Central memory CD8-positive, alpha-beta T cell (primary cell): ENCODE results near the gene SLC25A15.
A peak's percentile ranks its signal among the peaks of the same experiment; 100 is the strongest.
"Not testable (repeated sequence)": the region's sequence is repeated elsewhere in the genome, so short reads cannot be mapped to it uniquely, and the experiment has no call there.

ENCODE experiments used
- ATAC-seq: fragments of 150-1000 bp; cut with Tn5 transposase; replicated peaks from 2 replicates; pipeline ENCODE4 v1.10.0; 2022; ENCODE audit warnings: mild to moderate bottlenecking, moderate FRiP score, moderate number of reproducible peaks; ENCODE audit not compliant: poor library complexity, severe bottlenecking; ENCODE audit errors: extremely low read depth
- DNase-seq, 2 donors: peaks; one replicate each; pipeline ENCODE4 v3.0.0; 2021; ENCODE audit warnings: low spot score in 2 of 2
- H3K27ac Mint-ChIP-seq: one replicate; pipeline ENCODE4 v1.8.0; 2022; ENCODE audit warnings: low read depth, mild to moderate bottlenecking, moderate library complexity, mixed read lengths
- H3K27me3 Mint-ChIP-seq: one replicate; pipeline ENCODE4 v1.8.0; 2022; ENCODE audit warnings: mixed read lengths
- H3K36me3 Mint-ChIP-seq: one replicate; pipeline ENCODE4 v1.8.0; 2022; ENCODE audit warnings: mild to moderate bottlenecking, moderate library complexity, mixed read lengths; ENCODE audit not compliant: insufficient read depth
- H3K4me1 Mint-ChIP-seq: one replicate; pipeline ENCODE4 v1.8.0; 2022; ENCODE audit warnings: mixed read lengths
- H3K4me3 Mint-ChIP-seq: one replicate; pipeline ENCODE4 v1.8.0; 2022; ENCODE audit warnings: mild to moderate bottlenecking, moderate library complexity, mixed read lengths
- H3K9me3 Mint-ChIP-seq: one replicate; pipeline ENCODE4 v1.8.0; 2022; ENCODE audit warnings: mixed read lengths

Gene SLC25A15

GRCh38 chr13:40787062-40787461, 2.3 kb upstream of the SLC25A15 start:
- no peak for ATAC-seq

DNA sequence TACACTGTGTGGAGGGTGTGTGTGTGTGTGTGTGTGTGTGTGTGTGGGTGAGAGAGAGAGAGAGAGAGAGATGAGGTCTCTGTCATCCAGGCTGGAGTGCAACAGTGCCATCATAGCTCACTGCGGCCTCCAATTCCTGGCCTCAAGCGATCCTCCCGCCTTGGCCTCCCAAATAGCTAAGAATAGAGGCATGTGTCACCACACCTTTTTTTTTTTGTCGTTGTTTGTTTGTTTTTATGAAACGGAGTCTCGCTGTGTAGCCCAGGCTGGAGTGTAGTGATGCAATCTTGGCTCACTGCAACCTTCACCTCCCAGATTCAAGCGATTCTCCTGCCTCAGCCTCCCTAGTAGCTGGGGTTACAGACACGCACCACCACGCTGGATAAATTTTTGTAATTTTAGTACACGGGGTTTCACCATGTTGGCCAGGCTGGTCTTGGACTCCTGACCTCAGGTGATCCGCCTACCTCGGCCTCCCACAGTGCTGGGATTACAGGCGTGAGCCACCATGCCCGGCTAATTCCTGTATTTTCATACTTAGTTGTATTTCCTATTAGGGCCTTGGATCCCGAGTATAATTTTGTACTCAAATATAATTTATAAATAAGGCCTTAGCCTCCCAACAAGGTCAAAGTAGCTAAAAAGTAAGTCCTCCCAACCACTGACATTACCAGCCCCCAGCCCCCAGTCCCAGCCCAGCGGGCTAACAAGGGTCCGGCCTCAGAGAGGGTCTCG, 704 bp upstream of the SLC25A15 start:
- H3K4me3 Mint-ChIP-seq: peak overlapping the region; percentile 66
- ATAC-seq, H3K36me3 Mint-ChIP-seq, H3K9me3 Mint-ChIP-seq, H3K4me1 Mint-ChIP-seq, DNase-seq, H3K27me3 Mint-ChIP-seq: not testable (repeated sequence)
- H3K27ac Mint-ChIP-seq: peak overlapping the region; percentile 75

More at GRCh38 chr13:40787062-40787461, 2.3 kb upstream of the SLC25A15 start:
- Mint-ChIP-seq H3K36me3 (no peaks in the 10 kb centered on the region), H3K27me3 (no peaks in the 10 kb centered on the region), H3K9me3 (no peaks in the 10 kb centered on the region), H3K27ac (no peak overlapping the region), H3K4me3 (peak overlapping the region; percentile 4), H3K4me1 (peaks cover 7% of the 10 kb centered on the region)
- no peak for DNase-seq

DNA sequence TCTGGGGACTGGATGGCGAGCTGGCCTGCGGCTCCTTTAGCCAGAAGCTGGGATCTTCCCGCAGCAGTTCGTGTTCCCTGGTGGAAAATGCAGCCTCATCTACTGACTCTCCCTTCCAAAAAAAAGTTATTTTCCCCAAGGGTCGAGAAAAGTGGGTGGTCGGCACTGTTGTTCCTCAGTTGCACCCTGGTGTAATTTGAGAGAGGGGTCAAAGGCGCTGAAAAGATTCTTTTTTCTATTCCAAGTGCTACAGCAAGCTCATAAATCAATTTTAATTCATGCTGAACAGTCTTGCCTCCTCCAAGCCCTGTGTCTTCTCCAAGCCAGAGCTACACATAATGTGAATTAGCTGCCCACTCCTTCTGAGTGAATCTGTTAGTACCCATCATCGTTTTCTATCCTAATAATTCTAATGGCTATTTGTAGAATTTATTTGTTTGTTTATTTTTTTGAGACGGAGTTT, 774 bp downstream of the SLC25A15 start:
- DNase-seq (no peak), ATAC-seq (no peak)
- Mint-ChIP-seq H3K9me3 (no peaks in the 10 kb centered on the region), H3K4me1 (peaks cover 10% of the 10 kb centered on the region), H3K4me3 (peak overlapping the region; percentile 66), H3K27me3 (no peaks in the 10 kb centered on the region), H3K36me3 (no peaks in the 10 kb centered on the region), H3K27ac (no peak overlapping the region)

- H3K36me3 Mint-ChIP-seq: no peaks in the 10 kb centered on the region
- no peak for ATAC-seq
- DNase-seq: no peak
- peaks cover 5% of the 10 kb centered on the region for H3K4me1 Mint-ChIP-seq
- no peaks in the 10 kb centered on the region for H3K27me3 Mint-ChIP-seq
- no peak overlapping the region for H3K27ac Mint-ChIP-seq
- H3K4me3 Mint-ChIP-seq: no peak overlapping the region
- no peaks in the 10 kb centered on the region for H3K9me3 Mint-ChIP-seq
These were observed 3.1 kb downstream of the SLC25A15 start for GRCh38 chr13:40792284-40793051.

GRCh38 chr13:40793339-40793738, 3.9 kb downstream of the SLC25A15 start:
- DNase-seq (no peak), ATAC-seq (no peak)
- Mint-ChIP-seq H3K4me1 (peaks cover 4% of the 10 kb centered on the region), H3K4me3 (no peak overlapping the region), H3K36me3 (no peaks in the 10 kb centered on the region), H3K27me3 (no peaks in the 10 kb centered on the region), H3K9me3 (no peaks in the 10 kb centered on the region), H3K27ac (no peak overlapping the region)

DNA sequence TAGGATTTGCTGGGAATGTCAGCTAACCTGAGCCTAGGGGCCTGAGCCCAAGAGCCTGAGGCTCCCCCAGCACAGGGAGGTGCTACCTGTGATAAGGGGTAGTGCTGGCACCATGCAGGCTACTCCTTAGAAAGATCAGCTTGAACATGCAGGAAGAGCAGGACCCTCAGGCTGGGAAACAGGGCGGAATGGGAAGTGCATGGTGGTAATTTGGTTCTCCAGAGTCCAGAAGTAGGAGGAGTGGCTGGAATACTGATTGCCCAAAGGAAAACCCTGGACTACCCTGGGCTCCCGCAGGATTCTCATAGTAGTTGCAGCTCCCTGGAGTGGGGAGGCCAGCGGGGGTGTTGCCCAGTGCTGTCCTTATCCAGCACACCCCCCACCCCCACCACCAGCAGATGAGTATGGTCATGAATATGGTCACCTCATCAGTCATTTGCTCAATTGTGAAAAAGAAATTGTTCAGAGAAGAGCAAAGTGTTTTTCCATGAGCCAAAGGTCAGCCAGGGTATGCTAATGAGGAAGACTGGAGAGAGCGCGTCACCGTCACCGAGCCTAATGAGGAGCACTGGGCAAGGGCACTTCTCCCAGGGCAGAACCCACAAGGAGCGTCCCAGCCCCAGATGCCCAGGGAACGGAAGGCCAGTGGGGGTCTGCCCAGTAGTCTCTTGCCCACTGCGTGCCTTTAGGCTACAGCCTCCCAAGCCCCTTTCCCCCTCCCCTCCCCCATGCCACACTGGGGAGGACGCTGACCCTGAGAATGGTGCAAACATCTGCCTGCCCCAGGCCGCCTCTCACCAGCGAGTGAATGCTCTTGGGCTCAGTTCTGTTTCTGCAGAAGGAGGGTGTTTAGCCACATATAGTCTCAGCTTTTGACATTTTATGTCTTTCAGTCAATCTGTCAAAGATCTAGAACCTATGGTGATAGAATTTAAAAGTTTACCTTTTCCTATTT, 5.3 kb downstream of the SLC25A15 start:
- Mint-ChIP-seq H3K27me3 (no peaks in the 10 kb centered on the region), H3K4me3 (no peak overlapping the region), H3K36me3 (peaks cover 7% of the 10 kb centered on the region)

DNA sequence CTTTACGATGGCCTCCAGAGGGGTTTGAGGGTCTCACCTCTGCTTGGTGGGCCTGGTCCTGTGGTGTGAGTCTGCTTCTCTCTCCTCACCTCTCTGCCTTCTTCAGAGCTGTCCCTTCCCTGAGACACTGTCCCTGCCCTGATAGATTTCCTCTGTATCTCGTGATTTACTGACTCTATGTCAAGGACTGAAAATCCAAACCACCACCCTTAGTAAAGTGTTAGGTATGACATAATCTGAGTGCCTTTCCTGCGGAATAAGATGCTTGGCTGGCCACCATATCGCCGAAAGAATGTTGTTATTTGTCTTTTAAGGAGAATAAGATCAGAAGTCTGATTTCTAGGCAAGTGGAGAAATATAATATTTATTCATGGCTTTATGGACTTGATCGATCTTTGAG, 7.2 kb downstream of the SLC25A15 start:
- no peak overlapping the region for H3K4me3 Mint-ChIP-seq
- peaks cover 4% of the 10 kb centered on the region for H3K4me1 Mint-ChIP-seq
- no peaks in the 10 kb centered on the region for H3K27me3 Mint-ChIP-seq
- ATAC-seq (no peak), DNase-seq (no peak)
- no peaks in the 10 kb centered on the region for H3K9me3 Mint-ChIP-seq
- peak overlapping the region; percentile 23 for H3K27ac Mint-ChIP-seq
- H3K36me3 Mint-ChIP-seq: peaks cover 12% of the 10 kb centered on the region

More for the DNA sequence above, 5.3 kb downstream of the SLC25A15 start:
- DNase-seq: no peak
- Mint-ChIP-seq H3K4me1 (peaks cover 4% of the 10 kb centered on the region), H3K27ac (no peak overlapping the region), H3K9me3 (no peaks in the 10 kb centered on the region)
- ATAC-seq: no peak

DNA sequence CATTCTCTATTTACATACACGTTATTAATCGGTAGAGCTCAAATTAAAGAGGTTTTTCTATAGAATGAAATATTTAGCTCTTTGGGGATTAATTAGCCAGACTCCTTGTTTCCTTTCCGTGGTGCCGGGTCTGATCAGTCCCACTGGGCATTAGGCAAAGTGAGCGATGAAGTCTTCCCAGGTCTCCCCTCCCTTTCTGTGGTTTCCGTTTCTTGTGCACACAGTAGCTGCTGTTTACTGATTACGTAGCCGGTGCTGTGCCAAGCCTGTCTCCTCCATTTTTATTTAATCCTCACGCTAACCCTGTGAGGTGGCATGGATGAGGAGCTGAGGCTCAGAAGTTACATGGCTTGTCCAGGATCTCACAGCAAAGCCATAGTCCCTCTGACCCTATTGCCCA, 9.0 kb downstream of the SLC25A15 start:
- H3K36me3 Mint-ChIP-seq: peaks cover 16% of the 10 kb centered on the region
- H3K27ac Mint-ChIP-seq: no peak overlapping the region
- H3K9me3 Mint-ChIP-seq: no peaks in the 10 kb centered on the region
- DNase-seq (no peak), ATAC-seq (no peak)
- peak overlapping the region; percentile 5 for H3K4me3 Mint-ChIP-seq
- no peaks in the 10 kb centered on the region for H3K4me1 Mint-ChIP-seq
- H3K27me3 Mint-ChIP-seq: no peaks in the 10 kb centered on the region

DNA sequence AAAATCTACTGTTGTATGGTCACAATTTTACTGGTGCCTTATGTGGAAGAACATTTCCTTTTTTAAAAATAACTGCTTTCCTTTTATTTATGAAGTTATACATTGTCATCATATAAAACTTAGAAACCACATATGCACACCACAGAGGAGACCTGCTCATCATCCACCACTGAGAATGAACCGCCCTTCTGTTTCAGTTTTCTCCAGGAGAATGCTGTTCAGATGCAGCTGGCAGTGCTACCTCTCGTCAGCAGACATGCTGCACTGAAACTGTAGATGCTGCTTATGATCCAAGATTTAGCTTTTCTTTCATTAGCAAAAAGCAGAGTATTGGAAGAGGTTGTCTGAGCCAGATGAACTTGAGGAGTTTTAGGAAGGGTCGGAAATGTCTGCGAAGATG, 10.1 kb downstream of the SLC25A15 start:
- no peaks in the 10 kb centered on the region for H3K27me3 Mint-ChIP-seq
- H3K36me3 Mint-ChIP-seq: peaks cover 17% of the 10 kb centered on the region
- H3K27ac Mint-ChIP-seq: no peak overlapping the region
- no peaks in the 10 kb centered on the region for H3K9me3 Mint-ChIP-seq
- DNase-seq (no peak), ATAC-seq (no peak)
- no peak overlapping the region for H3K4me3 Mint-ChIP-seq
- no peaks in the 10 kb centered on the region for H3K4me1 Mint-ChIP-seq

- peaks cover 24% of the 10 kb centered on the region for H3K36me3 Mint-ChIP-seq
- H3K27ac Mint-ChIP-seq: no peak overlapping the region
- no peaks in the 10 kb centered on the region for H3K27me3 Mint-ChIP-seq
- no peaks in the 10 kb centered on the region for H3K9me3 Mint-ChIP-seq
- ATAC-seq: no peak
- no peak overlapping the region for H3K4me3 Mint-ChIP-seq
- H3K4me1 Mint-ChIP-seq: no peaks in the 10 kb centered on the region
- DNase-seq: no peak
These were observed 11.1 kb downstream of the SLC25A15 start for GRCh38 chr13:40800559-40800958.

DNA sequence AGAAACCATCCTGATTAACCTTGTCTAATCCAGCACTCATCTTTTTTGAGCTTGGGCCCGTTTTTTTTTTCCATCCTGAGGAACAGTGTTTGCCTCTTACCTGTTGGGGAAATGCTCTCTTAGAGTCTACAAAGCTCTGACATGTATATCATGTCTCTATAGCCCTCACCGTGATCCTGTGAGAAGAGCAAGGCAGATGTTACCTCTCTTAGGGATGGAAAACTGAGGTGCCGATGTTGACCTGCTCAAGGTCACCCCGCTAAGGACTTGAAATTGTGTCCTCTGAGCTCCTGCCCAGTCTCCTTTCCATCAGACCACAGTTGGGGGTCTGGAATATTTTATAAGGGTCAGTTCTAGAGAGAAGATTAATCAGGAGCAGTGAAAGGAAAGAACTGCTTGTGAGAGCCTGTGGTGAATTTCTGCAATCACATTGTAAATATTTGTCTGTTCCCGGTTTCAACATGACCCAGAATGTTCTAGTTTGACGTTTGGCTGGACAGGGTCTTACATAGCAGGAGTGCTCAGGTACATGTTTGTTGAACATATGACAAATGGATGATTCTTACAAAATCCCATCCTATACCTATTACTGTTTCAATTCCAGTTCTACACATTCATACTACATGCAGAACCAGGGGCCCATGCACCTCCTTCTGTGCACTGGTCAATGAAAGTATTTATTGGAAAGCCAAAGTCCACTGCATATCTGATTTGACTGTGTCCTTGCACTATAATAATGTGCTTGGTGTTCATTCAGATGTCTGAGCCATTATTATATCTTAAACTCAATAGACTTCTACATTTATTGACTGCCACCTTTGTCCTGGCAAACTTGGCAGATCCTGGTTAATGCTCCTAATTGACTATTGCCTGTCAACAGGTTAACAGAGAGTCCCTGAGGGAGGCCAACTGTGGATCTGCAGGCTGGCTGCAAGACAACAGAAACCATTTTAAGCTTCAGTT, 12.1 kb downstream of the SLC25A15 start:
- Mint-ChIP-seq H3K4me1 (no peaks in the 10 kb centered on the region), H3K36me3 (peaks cover 24% of the 10 kb centered on the region), H3K27me3 (no peaks in the 10 kb centered on the region), H3K9me3 (no peaks in the 10 kb centered on the region), H3K27ac (no peak overlapping the region), H3K4me3 (no peak overlapping the region)
- DNase-seq (no peak), ATAC-seq (no peak)
